SJCRH30 (cell line): ENCODE measurements around the gene LIMS2. TPM values are rescaled to one million over a fixed set of nuclear protein-coding genes. Genes with fewer than 3 reads are reported as not detected.

ENCODE experiments used
- total RNA-seq: library from RNA; depleted of rRNA; stranded (reverse); fragments of >200 nt; shearing (Covaris generic); gene quantifications from 2 replicates; pipeline ENCODE4 v1.2.3, GENCODE V29; 2014; rRNA removed

LIMS2 gene
- total RNA-seq, 1 experiment from 2014 or later = 5.5 TPM

Other genes with a start within 250 kb of the LIMS2 start
- gene IWS1, start 149.0 kb downstream of the LIMS2 start, total RNA-seq = 61.1 and 66.8 TPM in 2 replicates
- 2.7 and 3.7 TPM in 2 replicates for gene MYO7B, start 139.8 kb downstream of the LIMS2 start, total RNA-seq
- gene GPR17, start 29.4 kb downstream of the LIMS2 start, total RNA-seq = 0.18 TPM in 1 of 2 replicates, not detected in the other
- 10.0 and 12.7 TPM in 2 replicates for gene SFT2D3, start 26.0 kb upstream of the LIMS2 start, total RNA-seq
- 52.8 and 56.1 TPM in 2 replicates for gene WDR33, start 135.6 kb upstream of the LIMS2 start, total RNA-seq
- gene POLR2D, start 182.6 kb upstream of the LIMS2 start, total RNA-seq = 74.4 and 74.8 TPM in 2 replicates
- gene AMMECR1L, start 210.4 kb upstream of the LIMS2 start, total RNA-seq = 17.3 and 17.6 TPM in 2 replicates